GM12874 (cell line): ENCODE measurements around the gene DOC2B.

Source experiments
- CTCF ChIP-seq: IDR thresholded peaks from 2 replicates; pipeline ENCODE4 v1.5.1; 2011; ENCODE audit warnings: low read depth, mild to moderate bottlenecking, control low read depth, low read length, moderate library complexity; ENCODE audit not compliant: insufficient read depth

The DOC2B gene

DNA sequence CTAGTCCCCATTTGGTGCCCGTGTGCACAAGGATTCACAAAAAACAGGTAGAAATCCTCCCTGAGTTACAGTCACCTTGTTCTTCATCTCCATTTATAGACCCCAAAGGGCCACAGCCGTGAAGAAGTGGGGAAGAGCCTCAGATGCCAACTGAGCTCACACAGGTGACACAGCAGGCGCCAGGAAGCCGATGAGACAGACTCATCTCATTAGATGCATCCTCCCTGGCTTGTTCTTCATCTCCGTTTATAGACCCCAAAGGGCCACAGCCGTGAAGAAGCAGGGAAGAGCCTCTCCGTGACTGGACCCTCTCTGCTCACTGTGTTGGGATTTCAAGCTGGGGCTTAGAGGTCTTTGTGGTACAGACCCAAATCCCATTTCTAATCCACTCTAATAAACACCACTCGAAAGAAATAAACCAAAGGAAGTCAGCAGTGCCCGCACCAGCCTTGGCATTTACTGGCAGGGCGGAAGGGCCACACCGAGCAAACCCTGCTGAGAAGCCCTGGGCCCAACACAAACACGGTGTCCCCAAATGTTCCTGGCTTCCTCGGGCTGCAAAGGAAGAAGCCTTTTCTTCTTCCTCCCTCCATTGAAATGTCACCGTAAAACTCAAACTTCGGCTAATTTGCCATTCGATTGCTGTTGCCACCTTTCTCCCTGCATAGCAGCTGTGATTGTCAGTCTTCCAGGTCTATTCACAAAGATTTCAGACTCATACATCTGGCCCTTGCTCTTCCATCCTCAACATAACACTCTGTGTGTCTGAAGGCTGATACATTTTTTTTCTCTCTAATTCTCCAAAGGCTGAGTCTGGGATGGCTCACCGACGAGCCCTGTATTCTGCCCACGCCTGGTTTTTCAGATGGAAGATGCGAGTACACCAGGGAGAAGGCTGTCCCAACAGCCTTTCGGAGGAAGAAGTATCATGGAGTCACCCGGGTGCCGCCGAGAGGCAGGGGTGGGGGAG, 44.9 kb upstream of the DOC2B start:
- TF ChIP-seq CTCF: no peak

- TF ChIP-seq CTCF: no peak
Observed at GRCh38 chr17:225551-225950, 44.1 kb upstream of the DOC2B start.

GRCh38 chr17:223723-224471, 42.4 kb upstream of the DOC2B start:
- no peak for TF ChIP-seq CTCF

- no peak for TF ChIP-seq CTCF
Observed at GRCh38 chr17:222172-222571, 40.7 kb upstream of the DOC2B start.

DNA sequence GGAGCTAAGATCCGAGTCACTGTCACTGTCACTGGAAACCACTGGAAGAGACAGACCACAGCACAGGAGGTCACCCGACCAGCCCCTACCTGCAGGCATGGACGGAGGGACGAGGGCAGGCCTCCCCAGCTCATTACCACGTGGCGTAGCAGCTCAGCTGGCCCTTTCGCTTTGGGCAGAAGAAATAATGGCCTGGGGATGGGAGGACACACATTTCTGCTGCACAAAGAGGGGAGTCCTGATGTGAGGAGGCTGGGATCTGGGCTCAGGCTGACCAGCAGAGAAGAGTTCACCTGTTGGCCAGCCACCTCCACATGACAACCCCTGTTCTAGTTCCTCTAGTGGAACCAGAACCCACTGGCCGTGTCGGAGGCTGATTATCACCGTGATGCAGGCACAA, 38.2 kb upstream of the DOC2B start:
- TF ChIP-seq CTCF: no peak

DNA sequence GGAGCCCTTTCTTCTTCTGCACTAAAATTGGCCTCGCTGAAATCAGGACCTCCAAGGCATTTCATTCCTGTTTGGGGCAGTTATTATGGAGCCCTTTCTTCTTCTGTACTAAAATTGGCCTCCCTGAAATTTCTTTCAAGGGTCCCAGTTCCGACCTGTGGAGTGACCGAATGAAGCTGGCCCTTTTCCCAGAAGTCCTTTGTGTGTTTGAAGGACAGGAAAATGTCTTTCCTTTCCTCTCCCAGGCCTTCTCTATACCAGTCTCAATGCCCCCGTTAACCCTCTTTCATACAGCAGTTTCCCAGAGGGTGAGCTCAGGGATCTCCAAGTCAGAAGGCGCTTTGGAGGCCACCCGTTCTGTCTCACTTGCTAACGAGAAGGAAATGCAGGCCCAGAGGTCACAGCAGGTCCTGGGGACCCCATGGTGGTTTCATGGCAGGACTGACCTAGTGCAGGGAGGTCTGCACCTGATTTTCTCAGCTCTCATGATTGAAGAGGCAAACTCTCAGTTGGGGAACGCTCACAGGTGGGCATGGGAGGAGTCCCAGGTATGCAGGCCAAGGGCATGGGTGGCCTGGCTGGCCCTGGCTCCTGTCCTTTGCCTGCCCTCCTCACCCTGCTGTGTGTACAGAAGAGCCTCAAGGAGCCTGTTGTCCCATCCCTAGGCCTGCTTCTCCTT, 37.1 kb upstream of the DOC2B start:
- TF ChIP-seq CTCF: no peak

DNA sequence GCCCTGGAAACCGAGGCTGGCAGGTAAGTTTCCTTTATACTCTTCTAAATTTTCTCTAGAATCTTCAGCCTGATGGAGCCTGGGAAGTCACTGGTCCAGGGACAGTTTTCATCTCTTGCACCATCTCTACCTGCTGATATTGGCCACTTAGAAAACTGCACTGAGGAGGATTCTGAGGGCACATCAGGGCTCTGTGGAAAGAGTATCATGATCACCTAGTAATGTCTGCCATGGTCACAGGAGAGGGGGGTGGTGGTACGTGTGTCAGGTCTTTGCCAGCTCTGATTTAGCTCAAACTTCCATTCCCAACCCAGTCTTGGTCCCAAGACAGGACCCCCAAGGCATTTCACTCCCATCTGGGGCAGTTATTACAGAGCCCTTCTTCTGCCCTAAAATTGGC, 35.2 kb upstream of the DOC2B start:
- no peak for TF ChIP-seq CTCF
